Stomach (tissue), 4 donors: ENCODE data around the gene LRRC63.

Experiments
- EP300 ChIP-seq: sonication (generic); formaldehyde crosslinking; IDR thresholded peaks from one replicate; pipeline ENCODE4 v1.6.1; 2017; ENCODE audit warnings: antibody characterized with exemption
- POLR2AphosphoS5 ChIP-seq, 3 donors: sonication (generic); formaldehyde crosslinking; IDR thresholded peaks; one replicate each; pipeline ENCODE4 v1.6.1; 2016; ENCODE audit warnings: antibody characterized with exemption in 3 of 3

DNA sequence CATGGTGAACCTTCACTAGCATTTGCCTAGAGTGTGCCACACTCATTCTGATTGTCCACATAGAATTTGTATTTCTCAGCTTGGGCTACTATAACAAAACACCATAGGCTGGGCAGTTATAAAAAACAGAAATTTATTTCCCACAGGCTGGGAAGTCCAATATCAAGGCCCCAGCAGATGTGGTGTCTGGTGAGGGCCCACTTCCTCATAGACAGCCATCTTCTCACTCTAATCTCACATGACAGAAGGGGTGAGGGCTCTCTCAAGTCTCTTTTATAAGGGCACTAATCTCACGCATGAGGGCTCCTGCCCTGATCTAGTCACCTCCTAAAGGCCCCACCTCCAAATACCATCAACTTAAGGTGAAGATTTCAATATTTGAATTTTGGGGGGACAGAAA, 53.6 kb downstream of the LRRC63 start:
- TF ChIP-seq EP300 (no peak), POLR2AphosphoS5 (IDR thresholded peaks at IDR 0.05) (no peak)
